ENCODE results near the gene TNS1. TPM values are rescaled to one million over a fixed set of nuclear protein-coding genes. Genes with fewer than 3 reads are reported as not detected.

The TNS1 gene
- total RNA-seq, 1 experiment from 2014 or later, result 3.4 TPM

- Mint-ChIP-seq H3K9me3 (no peaks in the 10 kb centered on the region), H3K4me3 (no peak overlapping the region), H3K27ac (no peak overlapping the region), H3K27me3 (ENCODE audit: low read depth) (peaks cover 13% of the 10 kb centered on the region), H3K36me3 (ENCODE audit: insufficient read depth in 1 of 3, low read depth in 3 of 3) (no peaks in the 10 kb centered on the region), H3K4me1 (peaks cover 16 to 49% of the 10 kb centered on the region in 2 experiments; a peak in 3 of 4 replicates)
- no peaks in the 10 kb centered on the region for H3K23me2 ChIP-seq (ENCODE audit: insufficient read length, low read depth, low read length, poor library complexity, severe bottlenecking)
- H3K27me3 ChIP-seq (ENCODE audit: insufficient read depth, low read length), result no peaks in the 10 kb centered on the region
- WGBS (ENCODE audit: extremely low coverage, insufficient read length, low lambda C conversion rate), result no CpG with 5 or more reads among the region's 5 CpGs
- no peak overlapping the region for H2BK12ac ChIP-seq (ENCODE audit: insufficient read length, low read depth, low read length)
- no peak overlapping the region for H3K18ac ChIP-seq (ENCODE audit: insufficient read length, low read depth, low read length)
- H3K79me1 ChIP-seq (ENCODE audit: insufficient read depth, low read depth, low read length, poor library complexity, severe bottlenecking), result no peaks in the 10 kb centered on the region
- no peak overlapping the region for H4K91ac ChIP-seq (ENCODE audit: insufficient read length, low read depth, low read length)
- no peak overlapping the region for H3K4me2 ChIP-seq (ENCODE audit: insufficient read depth, insufficient read length, low read length)
- no peak overlapping the region for H3K23ac ChIP-seq (ENCODE audit: insufficient read length, low read depth, low read length)
- no peak overlapping the region for H2BK5ac ChIP-seq (ENCODE audit: insufficient read length, low read length)
- H3K56ac ChIP-seq (ENCODE audit: insufficient read length, low read depth, low read length), result no peak overlapping the region
- H2AK5ac ChIP-seq (ENCODE audit: insufficient read length, low read length), result no peak overlapping the region
- no peak overlapping the region for H2BK20ac ChIP-seq (ENCODE audit: low read depth, low read length, poor library complexity, severe bottlenecking)
- TF ChIP-seq, protein P1, sequence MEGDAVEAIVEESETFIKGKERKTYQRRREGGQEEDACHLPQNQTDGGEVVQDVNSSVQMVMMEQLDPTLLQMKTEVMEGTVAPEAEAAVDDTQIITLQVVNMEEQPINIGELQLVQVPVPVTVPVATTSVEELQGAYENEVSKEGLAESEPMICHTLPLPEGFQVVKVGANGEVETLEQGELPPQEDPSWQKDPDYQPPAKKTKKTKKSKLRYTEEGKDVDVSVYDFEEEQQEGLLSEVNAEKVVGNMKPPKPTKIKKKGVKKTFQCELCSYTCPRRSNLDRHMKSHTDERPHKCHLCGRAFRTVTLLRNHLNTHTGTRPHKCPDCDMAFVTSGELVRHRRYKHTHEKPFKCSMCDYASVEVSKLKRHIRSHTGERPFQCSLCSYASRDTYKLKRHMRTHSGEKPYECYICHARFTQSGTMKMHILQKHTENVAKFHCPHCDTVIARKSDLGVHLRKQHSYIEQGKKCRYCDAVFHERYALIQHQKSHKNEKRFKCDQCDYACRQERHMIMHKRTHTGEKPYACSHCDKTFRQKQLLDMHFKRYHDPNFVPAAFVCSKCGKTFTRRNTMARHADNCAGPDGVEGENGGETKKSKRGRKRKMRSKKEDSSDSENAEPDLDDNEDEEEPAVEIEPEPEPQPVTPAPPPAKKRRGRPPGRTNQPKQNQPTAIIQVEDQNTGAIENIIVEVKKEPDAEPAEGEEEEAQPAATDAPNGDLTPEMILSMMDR (conservative IDR thresholded peaks at IDR 0.05), result no peak
- no peak overlapping the region for H2BK120ac ChIP-seq (ENCODE audit: low read depth, low read length, poor library complexity, severe bottlenecking)
- no peak overlapping the region for H4K5ac ChIP-seq (ENCODE audit: insufficient read length, low read depth, low read length)
- no peaks in the 10 kb centered on the region for H3K9me3 ChIP-seq (ENCODE audit: control insufficient read depth, low read depth, low read length)
- no peak overlapping the region for H3K4ac ChIP-seq (ENCODE audit: low read depth, low read length)
- H3K14ac ChIP-seq (ENCODE audit: insufficient read depth, low read length), result no peak overlapping the region
- H3K4me1 ChIP-seq (ENCODE audit: insufficient read depth, low read length), result no peaks in the 10 kb centered on the region; the same call in 1 of the 2 replicates
- no peaks in the 10 kb centered on the region for H3K79me2 ChIP-seq (ENCODE audit: insufficient read depth, low read length)
- no peak for DNase-seq
- no peak overlapping the region for H3T11ph ChIP-seq (ENCODE audit: low read length)
- H3K27ac ChIP-seq (ENCODE audit: insufficient read length, low read depth, low read length), result no peak overlapping the region
- H3K9ac ChIP-seq (ENCODE audit: extremely low read depth, insufficient read length, low read length), result no peak overlapping the region
- H4K20me1 ChIP-seq (ENCODE audit: control insufficient read depth, insufficient read depth, insufficient read length), result no peaks in the 10 kb centered on the region
- no peak overlapping the region for H2AFZ ChIP-seq (ENCODE audit: low read length)
- no peak overlapping the region for H4K8ac ChIP-seq (replicated peaks; ENCODE audit: insufficient read length, low read depth, low read length)
- no peak overlapping the region for H2BK15ac ChIP-seq (ENCODE audit: low read depth, low read length)
These were observed 17.5 kb upstream of the TNS1 start for GRCh38 chr2:218020281-218020680.
